Effector memory CD4-positive, alpha-beta T cell (primary cell): Measurements from ENCODE around the gene ATXN1.
A peak's percentile ranks its signal among the peaks of the same experiment; 100 is the strongest.

Source experiments
- DNase-seq, 3 donors: peaks; one replicate each; pipeline ENCODE4 v3.0.0-alpha.2; 2020
- H3K27ac ChIP-seq: 2 replicates; pipeline ENCODE4 v1.7.0; 2013; ENCODE audit warnings: mild to moderate bottlenecking, low read length, moderate library complexity; ENCODE audit not compliant: insufficient read depth, poor library complexity, severe bottlenecking
- H3K27me3 ChIP-seq: replicated peaks from 2 replicates; pipeline ENCODE4 v1.7.0; 2013; ENCODE audit warnings: mild to moderate bottlenecking, low read length; ENCODE audit not compliant: insufficient read depth, control insufficient read depth, poor library complexity, severe bottlenecking
- H3K36me3 ChIP-seq: 2 replicates; pipeline ENCODE4 v1.7.0; 2013; ENCODE audit warnings: mild to moderate bottlenecking, low read length, moderate library complexity; ENCODE audit not compliant: control insufficient read depth, insufficient read depth
- H3K4me1 ChIP-seq: 2 replicates; pipeline ENCODE4 v1.7.0; 2013; ENCODE audit warnings: low read length, mild to moderate bottlenecking; ENCODE audit not compliant: control insufficient read depth, insufficient read depth, poor library complexity, severe bottlenecking
- H3K4me3 ChIP-seq: 2 replicates; pipeline ENCODE4 v1.7.0; 2013; ENCODE audit warnings: low read length, low read depth, mild to moderate bottlenecking; ENCODE audit not compliant: insufficient read depth, poor library complexity, severe bottlenecking
- H3K9me3 ChIP-seq: 2 replicates; pipeline ENCODE4 v1.7.0; 2013; ENCODE audit warnings: mild to moderate bottlenecking, low read length, moderate library complexity; ENCODE audit not compliant: control insufficient read depth

ATXN1 gene

DNA sequence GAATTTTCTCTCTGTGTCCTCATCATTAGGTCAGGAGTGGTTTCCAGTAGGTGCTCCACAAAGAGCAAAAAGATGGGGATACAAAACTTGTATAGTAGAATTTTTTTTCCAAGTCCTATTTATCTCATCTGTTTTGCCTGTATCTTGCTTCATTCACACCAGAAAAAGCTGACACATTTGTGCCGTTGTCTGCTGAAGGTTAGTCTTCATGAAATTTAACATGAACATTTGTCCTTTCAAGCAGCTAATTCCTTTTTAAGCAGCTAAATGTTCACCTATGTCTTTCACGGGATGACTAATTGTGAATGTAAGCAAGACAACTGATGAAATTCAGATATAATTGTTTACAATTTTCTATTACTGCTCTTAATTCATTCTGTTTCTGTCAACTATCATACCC lies 83.8 kb downstream of the ATXN1 start:
- no peaks in the 10 kb centered on the region for H3K27me3 ChIP-seq
- no peak for DNase-seq
- no peaks in the 10 kb centered on the region for H3K4me1 ChIP-seq
- no peak overlapping the region for H3K4me3 ChIP-seq
- H3K36me3 ChIP-seq = no peaks in the 10 kb centered on the region
- H3K9me3 ChIP-seq = no peaks in the 10 kb centered on the region
- H3K27ac ChIP-seq = no peak overlapping the region

DNA sequence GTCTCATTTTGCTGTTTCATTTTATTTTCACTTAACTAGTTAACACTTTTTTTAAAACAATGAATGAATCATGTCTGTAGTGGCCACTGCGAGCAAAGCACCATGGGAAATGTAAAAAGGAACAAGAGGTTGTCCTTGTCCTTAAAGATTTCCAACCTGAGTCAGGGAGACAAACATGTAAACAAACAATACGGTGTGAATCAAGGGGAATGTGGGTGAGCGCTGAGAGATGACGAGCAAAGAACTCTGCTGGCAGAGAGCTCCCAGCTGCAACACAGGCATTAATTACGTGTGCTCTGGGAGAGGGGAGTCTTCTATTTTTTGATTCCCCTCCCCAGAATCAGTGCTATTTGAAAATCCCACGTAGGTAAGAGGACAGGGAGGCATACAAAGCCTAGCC lies 84.3 kb downstream of the ATXN1 start:
- Histone ChIP-seq H3K27me3 (no peaks in the 10 kb centered on the region), H3K9me3 (no peaks in the 10 kb centered on the region), H3K4me1 (peaks cover 4% of the 10 kb centered on the region), H3K27ac (no peak overlapping the region), H3K36me3 (no peaks in the 10 kb centered on the region), H3K4me3 (no peak overlapping the region)
- DNase-seq = no peak

DNA sequence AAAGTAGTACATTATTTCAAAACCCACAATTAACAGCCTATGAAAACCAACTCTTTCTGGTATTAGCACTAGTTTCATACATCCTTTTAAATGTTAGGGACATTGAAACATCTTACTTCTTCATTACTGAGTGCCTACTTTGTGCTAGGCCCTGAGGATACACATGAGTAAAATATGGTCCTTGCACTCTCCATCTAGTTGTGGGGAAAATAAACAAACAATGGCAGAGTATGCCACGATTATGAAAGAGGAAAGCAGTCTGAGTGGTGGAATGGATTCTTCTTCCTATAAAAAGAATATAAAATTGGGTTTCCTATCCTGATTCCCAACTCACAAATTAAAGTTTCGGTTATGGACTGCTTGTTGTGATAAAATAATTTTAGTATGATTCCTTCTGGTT lies 84.9 kb downstream of the ATXN1 start:
- no peak for DNase-seq
- no peak overlapping the region for H3K27ac ChIP-seq

DNA sequence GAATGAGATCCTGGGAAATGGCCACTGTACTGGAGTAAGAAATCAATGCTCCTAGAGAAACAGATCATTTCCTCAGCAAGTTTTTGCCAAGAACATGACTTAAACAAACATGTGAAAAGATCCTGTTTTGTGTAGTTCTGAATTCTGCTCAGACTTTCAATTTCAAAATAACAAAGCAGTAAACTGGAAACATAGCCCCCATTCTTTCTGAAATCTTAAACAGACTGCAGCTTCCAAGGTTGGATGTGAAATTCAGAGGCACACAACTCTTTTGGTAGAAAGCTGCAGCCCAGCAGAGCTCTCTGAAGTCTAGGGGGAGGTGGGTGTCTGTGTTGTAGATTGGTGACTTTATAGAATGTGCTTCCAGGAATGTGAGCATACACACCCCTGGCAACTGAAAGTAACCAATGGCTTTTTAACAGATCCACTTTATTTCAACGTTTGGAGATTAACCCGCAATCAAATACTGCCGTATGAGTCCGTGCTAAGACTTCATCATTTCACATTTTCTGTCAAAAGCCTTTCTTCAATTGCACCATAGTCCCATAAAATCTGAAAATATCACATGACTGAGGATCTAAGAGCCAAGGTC lies 86.4 kb downstream of the ATXN1 start:
- Histone ChIP-seq H3K4me3 (no peak overlapping the region), H3K4me1 (peaks cover 14% of the 10 kb centered on the region), H3K27ac (no peak overlapping the region), H3K9me3 (no peaks in the 10 kb centered on the region), H3K27me3 (no peaks in the 10 kb centered on the region), H3K36me3 (no peaks in the 10 kb centered on the region)
- no peak for DNase-seq

More for the DNA sequence above, 84.9 kb downstream of the ATXN1 start:
- no peak overlapping the region for H3K4me3 ChIP-seq
- H3K4me1 ChIP-seq = peaks cover 6% of the 10 kb centered on the region
- H3K27me3 ChIP-seq = no peaks in the 10 kb centered on the region
- no peaks in the 10 kb centered on the region for H3K36me3 ChIP-seq
- no peaks in the 10 kb centered on the region for H3K9me3 ChIP-seq

DNA sequence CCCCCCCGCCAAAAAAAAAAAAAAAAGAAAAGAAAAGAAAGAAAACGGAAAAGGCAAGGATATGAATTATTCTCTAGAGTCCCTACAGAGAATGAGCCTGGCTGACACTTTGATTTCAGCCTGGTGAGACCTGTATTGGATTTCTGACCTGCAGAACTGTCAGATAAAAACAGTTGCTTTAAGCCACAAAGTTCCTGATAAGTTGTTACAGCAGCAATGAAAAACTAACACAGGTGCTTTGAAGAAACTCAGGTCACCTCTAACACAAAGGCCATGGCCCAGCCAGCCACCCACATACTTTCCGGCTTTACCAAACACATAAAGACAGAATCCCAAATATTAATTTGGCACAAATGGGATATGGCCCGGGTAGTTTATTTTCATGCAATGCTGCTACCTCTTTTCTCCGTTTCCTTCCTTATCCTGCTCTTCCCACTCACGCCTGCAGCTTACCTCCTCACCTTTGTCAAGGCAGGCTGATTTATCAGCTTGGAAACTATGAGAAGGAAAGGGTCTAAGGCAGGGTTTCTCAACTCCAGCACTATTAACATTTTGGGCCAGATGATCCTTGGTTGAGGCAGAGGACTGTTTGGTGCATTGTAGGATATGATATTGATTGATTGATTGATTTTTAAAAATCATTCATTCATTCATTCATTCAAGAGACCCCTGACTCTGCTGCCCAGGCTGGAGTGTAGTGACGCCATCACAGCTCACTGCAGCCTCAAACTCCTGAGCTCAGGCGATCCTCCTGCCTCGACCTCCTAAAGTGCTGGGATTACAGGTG lies 88.1 kb downstream of the ATXN1 start:
- H3K27ac ChIP-seq = no peak overlapping the region
- no peaks in the 10 kb centered on the region for H3K27me3 ChIP-seq
- H3K4me3 ChIP-seq = no peak overlapping the region
- no peak for DNase-seq
- no peaks in the 10 kb centered on the region for H3K36me3 ChIP-seq
- peaks cover 20% of the 10 kb centered on the region for H3K4me1 ChIP-seq
- no peaks in the 10 kb centered on the region for H3K9me3 ChIP-seq

DNA sequence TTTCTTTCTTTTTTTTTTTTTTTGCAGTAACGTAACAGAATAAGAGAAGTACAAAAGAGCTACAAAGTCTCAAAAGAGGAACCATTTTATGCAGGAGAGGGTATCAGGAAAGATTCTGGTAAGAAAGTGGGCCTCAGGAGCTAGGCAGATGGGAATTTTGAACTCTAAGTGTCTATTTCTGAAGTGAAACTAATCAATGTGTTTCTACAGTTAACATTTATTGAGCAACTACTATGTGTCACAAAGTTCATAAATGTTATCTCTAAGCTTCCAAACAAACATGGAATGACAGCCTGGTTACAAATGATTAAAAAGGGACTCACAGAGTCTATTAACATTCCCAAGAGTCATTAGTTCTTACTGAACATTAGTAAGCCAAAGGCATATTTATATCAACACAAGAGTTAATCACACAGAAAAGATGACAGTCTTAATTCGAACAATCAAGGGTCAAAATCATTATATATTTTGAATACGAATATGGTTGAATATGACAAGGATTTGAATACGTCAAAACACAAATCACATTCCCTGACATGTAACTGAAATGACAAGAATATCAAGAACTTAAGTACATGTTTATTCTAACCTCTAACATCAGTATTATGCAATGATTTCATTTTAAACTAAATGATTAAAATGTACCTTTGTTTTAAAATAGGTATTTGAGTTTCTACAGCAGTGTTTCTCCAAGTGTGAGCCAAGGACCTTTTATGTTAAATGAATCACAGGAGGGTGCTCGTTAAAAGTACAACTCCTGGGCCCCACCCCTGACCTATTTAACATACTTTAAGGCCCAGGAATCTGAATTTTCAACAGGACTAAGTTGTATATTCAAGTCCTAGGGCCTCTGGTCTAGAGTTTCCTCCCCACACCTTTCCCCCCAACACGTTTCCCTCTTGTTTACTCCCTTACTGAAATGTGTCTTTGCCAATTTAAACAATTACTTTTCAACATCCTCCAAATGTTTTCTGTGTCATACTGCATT lies 89.7 kb downstream of the ATXN1 start:
- no peaks in the 10 kb centered on the region for H3K9me3 ChIP-seq
- H3K27ac ChIP-seq = peak overlapping the region; percentile 16
- H3K4me1 ChIP-seq = peaks cover 20% of the 10 kb centered on the region
- H3K27me3 ChIP-seq = no peaks in the 10 kb centered on the region
- no peak for DNase-seq
- no peak overlapping the region for H3K4me3 ChIP-seq
- no peaks in the 10 kb centered on the region for H3K36me3 ChIP-seq

DNA sequence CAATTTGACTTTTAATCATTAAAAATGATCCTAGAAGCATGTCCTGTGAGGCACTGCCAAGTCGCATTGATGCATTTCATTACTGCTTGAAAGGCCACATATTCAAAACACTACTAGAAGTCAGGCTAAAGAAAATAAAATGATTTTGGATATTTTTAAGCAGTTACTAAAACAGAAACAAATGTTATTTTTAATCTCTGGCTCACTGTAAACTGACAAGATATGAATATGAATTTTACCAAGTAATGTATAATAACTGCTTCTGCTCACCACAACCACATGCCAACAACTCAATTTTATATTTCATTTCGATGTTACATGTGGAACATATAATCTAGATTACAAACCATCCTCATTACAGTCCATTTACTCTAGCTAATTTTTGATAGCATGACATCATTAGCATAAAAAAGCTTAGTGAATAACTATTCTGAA lies 90.6 kb downstream of the ATXN1 start:
- peak overlapping the region; percentile 5 for H3K27ac ChIP-seq
- no peaks in the 10 kb centered on the region for H3K27me3 ChIP-seq
- H3K4me1 ChIP-seq = peaks cover 20% of the 10 kb centered on the region
- no peak overlapping the region for H3K4me3 ChIP-seq
- no peak for DNase-seq
- no peaks in the 10 kb centered on the region for H3K36me3 ChIP-seq
- no peaks in the 10 kb centered on the region for H3K9me3 ChIP-seq

DNA sequence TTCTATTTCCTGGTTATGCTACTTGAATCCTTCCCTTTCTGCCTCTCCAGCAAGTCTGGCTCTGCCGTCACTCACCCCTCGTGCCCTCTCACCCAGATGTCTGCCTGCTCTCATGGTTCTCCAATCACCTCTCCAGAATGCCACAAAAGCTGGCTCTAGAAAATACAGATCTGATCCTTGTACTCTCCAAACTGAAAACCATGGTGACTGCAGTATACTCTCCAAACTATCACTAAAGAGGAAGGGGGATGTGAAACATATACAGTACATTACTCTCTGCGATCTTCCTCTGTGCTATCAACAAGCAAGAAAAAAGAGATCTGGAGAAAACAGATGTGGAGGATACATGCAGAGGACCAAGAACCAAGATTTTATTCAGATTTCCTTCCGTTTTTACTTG lies 91.1 kb downstream of the ATXN1 start:
- H3K4me3 ChIP-seq = peak overlapping the region; percentile 7
- DNase-seq = no peak
- no peaks in the 10 kb centered on the region for H3K36me3 ChIP-seq
- H3K4me1 ChIP-seq = peaks cover 20% of the 10 kb centered on the region
- H3K9me3 ChIP-seq = no peaks in the 10 kb centered on the region
- peak overlapping the region; percentile 33 for H3K27ac ChIP-seq
- no peaks in the 10 kb centered on the region for H3K27me3 ChIP-seq

DNA sequence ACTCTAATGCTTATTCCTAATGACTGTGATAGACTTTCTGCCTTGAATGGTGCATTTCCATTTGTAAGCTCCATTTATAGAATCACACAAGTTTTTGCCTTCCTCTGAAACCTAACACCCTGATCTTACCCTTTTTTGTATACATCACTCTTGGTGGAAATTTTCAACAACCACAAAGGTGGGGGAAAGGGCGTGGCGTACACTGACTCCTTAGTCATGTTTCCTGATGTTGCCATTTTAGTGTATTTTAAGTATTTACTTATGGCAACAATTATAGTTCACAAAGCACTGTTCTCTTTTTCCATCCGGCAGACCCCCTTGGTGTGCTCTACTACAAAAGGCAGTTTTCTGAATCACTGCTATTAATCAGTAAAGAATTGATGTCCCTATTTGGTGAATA lies 92.0 kb downstream of the ATXN1 start:
- Histone ChIP-seq H3K4me1 (peaks cover 20% of the 10 kb centered on the region), H3K4me3 (no peak overlapping the region), H3K9me3 (no peaks in the 10 kb centered on the region), H3K27ac (peak overlapping the region; percentile 15), H3K27me3 (no peaks in the 10 kb centered on the region), H3K36me3 (no peaks in the 10 kb centered on the region)
- DNase-seq = peak; percentile 35 to 60 (median 45)
